Omental fat pad (tissue), 4 donors: ENCODE data around the gene EFNA5. TPM values are rescaled to one million over a fixed set of nuclear protein-coding genes. Genes with fewer than 3 reads are reported as not detected.

Experiments
- ATAC-seq: fragments of 150-250 bp; one replicate; pipeline ENCODE4 v1.9.1; 2016; ENCODE audit warnings: mild to moderate bottlenecking, moderate library complexity; ENCODE audit not compliant: low FRiP score
- DNase-seq: peaks from one replicate; pipeline ENCODE4 v3.0.0-alpha.2; 2019; ENCODE audit warnings: low spot score
- CTCF ChIP-seq, 3 donors: fragments of 450-650 bp; IDR thresholded peaks; one replicate each; pipeline ENCODE4 v1.5.1; 2016 to 2017; ENCODE audit warnings: antibody characterized with exemption in 3 of 3, mild to moderate bottlenecking in 3 of 3, moderate library complexity in 2 of 3
- total RNA-seq, 4 donors: library from RNA; depleted of rRNA; stranded (reverse); fragments of >200 nt; gene quantifications; one replicate each; pipeline ENCODE4 v1.1.0, GENCODE V29; 2016

The EFNA5 gene
- total RNA-seq, 4 donors from 2014 or later: 9.0 to 26.3 (median 14.0) TPM

- ATAC-seq (no peak), DNase-seq (no peak)
- no peak for TF ChIP-seq CTCF (IDR thresholded peaks at IDR 0.05)
These were observed 160.6 kb downstream of the EFNA5 start for GRCh38 chr5:107510125-107510524.

GRCh38 chr5:107508097-107508496, 162.6 kb downstream of the EFNA5 start:
- TF ChIP-seq CTCF (IDR thresholded peaks at IDR 0.05): no peak
- ATAC-seq (no peak), DNase-seq (no peak)

- TF ChIP-seq CTCF (IDR thresholded peaks at IDR 0.05): no peak
- no peak for DNase-seq
- no peak for ATAC-seq
These were observed 164.8 kb downstream of the EFNA5 start for GRCh38 chr5:107505763-107506534.

- no peak for TF ChIP-seq CTCF (IDR thresholded peaks at IDR 0.05)
These were observed 166.3 kb downstream of the EFNA5 start for GRCh38 chr5:107504424-107504823.

GRCh38 chr5:107502676-107503060, 168.1 kb downstream of the EFNA5 start:
- TF ChIP-seq CTCF (IDR thresholded peaks at IDR 0.05): no peak
- ATAC-seq: no peak
- no peak for DNase-seq

More at GRCh38 chr5:107504424-107504823, 166.3 kb downstream of the EFNA5 start:
- ATAC-seq (no peak), DNase-seq (no peak)

- TF ChIP-seq CTCF (IDR thresholded peaks at IDR 0.05): no peak
- DNase-seq (no peak), ATAC-seq (no peak)
These were observed 168.6 kb downstream of the EFNA5 start for GRCh38 chr5:107501965-107502675.
